Measurements from ENCODE around the gene GRM3. TPM values are rescaled to one million over a fixed set of nuclear protein-coding genes. Genes with fewer than 3 reads are reported as not detected.

The GRM3 gene
- total RNA-seq, 1 experiment from 2014 or later = not detected

DNA sequence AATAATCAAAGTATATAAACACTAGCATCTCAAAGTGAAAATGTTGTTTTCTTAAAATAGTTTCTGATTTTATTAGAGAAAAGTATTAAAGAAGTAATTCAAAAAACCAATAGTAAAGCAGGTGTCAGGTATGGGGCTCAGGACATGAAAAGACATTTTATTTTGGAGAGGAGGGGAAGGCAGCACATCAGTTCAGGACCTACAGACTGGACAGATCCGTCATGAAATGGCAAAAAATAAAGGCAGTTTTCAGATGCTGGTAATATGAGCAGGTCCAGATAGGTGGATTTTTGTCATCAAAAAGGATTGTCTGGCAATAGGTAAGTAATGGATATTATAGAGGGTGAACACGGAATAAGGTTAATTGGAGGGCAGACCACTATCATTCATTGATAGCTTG, 49.0 kb downstream of the GRM3 start:
- no peak for DNase-seq (ENCODE audit: low read depth)

GRCh38 chr7:86706406-86706805, 62.7 kb downstream of the GRM3 start:
- no peak for DNase-seq (ENCODE audit: low read depth)

DNA sequence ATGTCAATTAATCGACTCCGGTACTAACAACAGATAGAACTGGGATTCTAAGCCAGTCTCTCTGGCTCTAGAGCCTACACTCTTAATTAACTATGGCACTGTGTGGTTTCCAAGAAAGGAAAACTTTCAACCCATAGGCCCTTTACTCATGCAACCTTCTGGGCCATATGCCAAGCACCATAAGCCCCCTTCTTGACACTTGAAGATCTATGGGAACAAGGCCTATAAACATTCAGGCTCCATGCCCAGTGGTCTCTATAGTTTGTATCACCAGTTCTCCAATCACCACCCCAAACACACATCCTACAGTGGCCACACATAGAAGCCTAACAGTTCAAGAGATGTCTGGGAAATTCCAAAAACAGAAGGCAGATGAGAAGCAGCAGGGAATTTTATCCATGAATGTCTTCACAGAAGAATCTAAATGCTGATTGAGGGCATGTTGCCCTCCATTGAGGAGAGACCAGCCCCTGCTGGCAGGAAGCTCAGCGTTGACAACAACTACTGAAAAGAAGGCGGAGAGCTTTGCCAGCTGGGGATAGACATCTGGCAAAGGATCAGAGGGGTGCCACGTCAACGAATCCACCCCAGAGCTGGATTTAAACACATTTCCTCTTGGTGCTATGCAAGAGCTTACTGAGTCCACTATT, 64.4 kb downstream of the GRM3 start:
- no peak for DNase-seq (ENCODE audit: low read depth)

- no peak for DNase-seq (ENCODE audit: low read depth)
Observed at GRCh38 chr7:86720306-86720705, 76.6 kb downstream of the GRM3 start.

DNA sequence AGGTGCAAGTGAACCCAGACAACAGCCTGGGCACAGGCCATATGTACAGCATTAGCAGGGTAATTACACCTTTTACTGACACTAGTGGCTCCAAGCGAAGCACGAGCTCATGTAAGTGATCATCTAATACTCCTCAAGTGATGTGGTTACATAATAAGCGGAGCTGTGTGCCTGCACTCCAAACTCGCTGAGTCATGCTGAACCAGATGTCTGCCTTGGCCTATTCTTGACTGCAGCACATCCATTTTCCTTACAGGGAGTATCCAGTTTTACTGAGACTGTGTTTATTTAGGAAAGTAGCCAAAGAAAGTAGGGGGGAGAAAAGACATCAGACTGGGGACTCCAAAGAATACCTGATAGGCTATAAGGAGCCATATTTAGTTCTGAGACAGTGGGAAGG, 90.1 kb downstream of the GRM3 start:
- DNase-seq (ENCODE audit: low read depth) = peak; percentile 24

GRCh38 chr7:86745013-86745745, 101.5 kb downstream of the GRM3 start:
- no peak for DNase-seq (ENCODE audit: low read depth)

DNA sequence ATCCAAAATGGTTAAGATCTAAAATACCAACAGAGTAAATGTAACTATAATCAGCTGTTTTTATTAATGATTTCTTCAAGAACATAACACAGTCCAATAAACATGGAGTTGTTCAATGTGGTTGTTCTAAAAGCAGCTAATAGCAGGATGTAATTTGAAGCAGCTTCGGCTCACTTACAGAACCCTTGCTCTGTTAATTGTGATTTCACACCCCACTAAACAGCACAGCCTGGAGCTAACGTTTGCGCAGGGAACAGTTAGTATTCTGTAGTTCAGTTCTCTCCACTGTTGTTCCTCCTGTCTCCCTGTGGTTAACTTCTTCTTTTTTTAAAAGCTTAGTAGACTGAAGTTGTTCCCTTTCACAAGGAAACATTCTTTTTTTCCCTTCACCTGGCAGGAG, 104.0 kb downstream of the GRM3 start:
- no peak for DNase-seq (ENCODE audit: low read depth)

GRCh38 chr7:86748201-86748600, 104.5 kb downstream of the GRM3 start:
- DNase-seq (ENCODE audit: low read depth) = no peak

GRCh38 chr7:86748843-86749719, 105.4 kb downstream of the GRM3 start:
- DNase-seq (ENCODE audit: low read depth) = no peak

GRCh38 chr7:86749741-86750665, 106.3 kb downstream of the GRM3 start:
- DNase-seq (ENCODE audit: low read depth) = no peak

DNA sequence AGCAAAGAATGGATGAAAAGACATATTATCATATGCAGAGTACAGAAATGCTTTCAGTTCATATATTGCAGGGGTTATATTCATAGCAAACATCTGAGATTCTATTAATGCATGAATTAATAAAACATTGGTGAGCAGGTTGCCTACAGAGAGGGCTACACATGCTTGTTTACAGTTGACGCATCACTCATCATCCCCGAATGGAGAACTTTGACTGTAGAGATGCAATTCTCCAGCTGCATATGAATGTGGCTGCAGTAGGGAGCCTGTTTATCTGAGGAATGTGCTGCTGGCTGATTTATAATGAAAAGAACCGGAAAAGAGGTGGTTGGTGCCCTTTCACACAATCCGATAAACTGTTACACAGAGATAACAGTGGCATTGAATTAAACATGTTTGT, 116.5 kb downstream of the GRM3 start:
- no peak for DNase-seq (ENCODE audit: low read depth)

DNA sequence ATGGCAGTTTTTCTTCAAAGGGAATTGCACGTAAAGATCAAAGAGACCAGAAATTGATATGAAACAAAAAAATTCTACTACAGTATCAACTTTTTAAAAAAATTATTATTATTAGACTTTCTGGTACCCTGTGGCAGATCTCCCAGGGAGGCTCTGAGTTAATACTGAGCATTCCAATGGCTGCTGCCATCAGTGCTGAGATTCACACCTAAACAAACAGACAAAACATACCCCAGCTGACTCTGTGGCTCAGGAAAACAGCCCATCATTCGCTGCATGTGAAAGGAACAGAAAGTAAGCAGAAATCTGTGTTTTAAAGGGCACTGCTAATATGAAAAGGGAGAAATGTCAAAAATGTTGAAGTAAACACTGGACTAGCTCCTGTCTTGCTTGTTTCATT, 118.4 kb downstream of the GRM3 start:
- DNase-seq (ENCODE audit: low read depth) = no peak

DNA sequence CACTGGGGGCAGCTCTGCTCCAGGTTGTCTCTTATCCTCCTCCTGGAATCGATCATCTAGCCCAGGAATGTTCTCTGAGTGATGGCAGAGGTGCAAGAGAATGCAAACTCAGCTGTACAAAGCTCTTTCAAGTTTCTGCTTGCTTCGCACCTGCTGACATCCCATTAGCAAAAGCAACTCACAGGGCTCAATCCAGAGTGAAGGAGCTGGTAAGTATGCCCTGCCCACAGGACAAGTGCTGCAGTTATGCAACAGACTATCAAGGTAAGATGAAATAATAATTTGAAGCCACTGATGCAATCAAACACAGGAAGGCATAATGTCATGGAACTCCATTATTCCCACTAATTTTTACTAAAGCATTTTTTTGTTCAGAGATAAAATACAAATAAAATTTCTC, 122.2 kb downstream of the GRM3 start:
- DNase-seq (ENCODE audit: low read depth) = no peak

- DNase-seq (ENCODE audit: low read depth) = no peak
Observed at GRCh38 chr7:86768394-86768793, 124.7 kb downstream of the GRM3 start.

- no peak for DNase-seq (ENCODE audit: low read depth)
Observed at GRCh38 chr7:86768967-86769760, 125.5 kb downstream of the GRM3 start.

DNA sequence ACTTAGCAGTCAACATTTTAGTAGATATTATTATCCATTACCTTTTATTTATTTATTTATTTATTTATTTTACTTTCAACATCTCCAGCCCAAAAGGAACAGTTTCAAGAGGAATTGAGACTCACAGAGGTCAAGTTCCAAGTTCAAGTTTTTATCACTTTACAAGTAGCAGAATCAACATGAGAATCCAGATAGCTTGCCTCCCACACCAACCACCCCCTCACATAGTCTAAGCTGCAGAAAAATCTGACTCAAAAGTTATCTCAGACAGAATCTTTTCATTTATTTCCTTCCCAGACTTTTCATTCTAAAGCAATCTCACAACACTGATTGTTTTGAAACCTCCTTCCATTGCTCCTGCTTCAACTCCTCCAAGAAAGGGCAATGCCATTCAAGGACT, 129.6 kb downstream of the GRM3 start:
- DNase-seq (ENCODE audit: low read depth) = no peak

DNA sequence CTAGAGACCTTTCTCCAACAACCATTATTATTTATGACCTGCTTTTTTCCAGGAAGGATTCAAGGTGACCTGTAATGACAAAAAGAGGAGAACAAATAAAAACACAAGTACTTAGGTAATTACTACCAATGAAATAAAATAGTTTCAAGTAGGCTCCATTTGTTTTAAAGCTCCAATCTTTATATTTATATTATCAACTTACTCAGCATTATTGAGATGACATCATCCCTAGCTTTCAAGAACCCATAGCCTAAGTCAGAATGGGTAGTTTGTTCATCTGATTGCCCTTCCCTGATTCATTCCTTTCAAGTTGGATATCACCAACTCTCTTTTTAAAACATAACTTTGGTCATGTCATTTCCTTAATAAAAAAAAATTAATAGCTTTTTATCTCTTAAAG, 131.5 kb downstream of the GRM3 start:
- DNase-seq (ENCODE audit: low read depth) = no peak

DNA sequence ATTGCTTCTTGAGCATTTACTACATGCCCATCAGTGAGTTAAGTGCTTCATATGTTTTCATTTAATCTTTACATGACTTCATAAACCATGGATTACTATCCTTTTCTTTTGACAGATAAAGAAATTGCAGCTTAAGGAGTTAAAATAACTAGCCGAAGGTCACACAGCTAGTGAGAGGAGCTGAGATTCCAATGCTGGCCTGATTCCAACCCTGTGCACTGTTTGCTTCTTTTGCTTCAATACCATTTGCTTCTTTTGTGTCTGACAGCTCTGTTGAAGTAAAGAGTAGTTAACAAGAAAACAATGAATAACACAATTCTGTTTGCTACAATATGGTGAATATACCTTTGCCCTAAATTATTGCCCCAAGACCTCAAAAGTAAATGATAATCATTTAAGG, 132.4 kb downstream of the GRM3 start:
- no peak for DNase-seq (ENCODE audit: low read depth)

DNA sequence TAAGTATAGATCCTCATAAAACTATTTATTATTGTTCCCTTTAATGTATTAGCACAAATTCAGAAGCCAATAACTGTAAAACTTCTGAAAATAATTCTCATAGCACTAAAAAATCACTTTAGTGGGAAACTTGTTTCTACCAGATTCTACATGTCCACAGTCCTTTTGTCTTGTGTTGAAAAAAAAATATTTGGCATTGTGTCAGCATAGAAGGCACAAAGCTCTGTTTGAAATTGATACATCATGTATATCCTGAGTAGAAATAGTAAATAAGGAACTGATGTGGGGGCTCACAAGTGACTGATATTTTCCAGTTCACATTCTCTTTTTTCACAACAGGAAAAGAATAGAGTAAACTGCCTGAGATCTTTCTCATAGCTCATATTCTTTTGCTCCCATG, 134.6 kb downstream of the GRM3 start:
- DNase-seq (ENCODE audit: low read depth) = no peak

DNA sequence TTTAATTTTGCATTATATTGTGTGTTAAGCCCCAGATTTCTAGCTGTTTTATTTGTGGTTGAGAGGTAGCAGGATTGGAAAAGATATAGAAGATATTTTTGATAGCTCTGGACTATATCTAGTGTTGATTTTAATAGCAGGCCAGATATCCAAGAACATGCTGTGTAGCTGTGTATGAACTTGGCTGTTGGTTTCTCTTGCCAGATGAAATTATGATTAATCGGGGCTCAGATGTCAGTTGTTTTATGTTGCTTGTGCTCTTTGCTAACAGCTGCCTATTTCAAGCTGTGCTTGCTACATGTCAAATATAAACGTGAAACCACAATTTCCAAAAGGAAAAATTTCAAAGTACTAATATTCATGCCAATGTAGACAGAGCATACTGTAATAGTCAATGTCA, 141.1 kb downstream of the GRM3 start:
- DNase-seq (ENCODE audit: low read depth) = no peak

GRCh38 chr7:86785641-86786040, 141.9 kb downstream of the GRM3 start:
- DNase-seq (ENCODE audit: low read depth) = no peak

Measured in M059J (cell line).